Tibial nerve (tissue), 4 donors: ENCODE results near the gene MRPS22. TPM values are rescaled to one million over a fixed set of nuclear protein-coding genes. Genes with fewer than 3 reads are reported as not detected.
"Not testable (repeated sequence)": the region's sequence is repeated elsewhere in the genome, so short reads cannot be mapped to it uniquely, and the experiment has no call there.

ENCODE experiments used
- DNase-seq, 2 donors: peaks; one replicate each; pipeline ENCODE4 v3.0.0-alpha.2; 2019; ENCODE audit warnings: low spot score in 2 of 2
- H3K27ac ChIP-seq, 4 donors: fragments of 200-600 bp; sonication (generic) in 3 of 4; one replicate each; pipeline ENCODE4 v1.5.1; 2017 to 2019; ENCODE audit warnings: mild to moderate bottlenecking in 1 of 4
- H3K27me3 ChIP-seq, 2 donors: fragments of 200-600 bp; sonication (generic) in 1 of 2; one replicate each; pipeline versions ENCODE4 v1.5.1 to v1.6.0; 2017 to 2019
- H3K36me3 ChIP-seq, 3 donors: fragments of 200-600 bp; sonication (generic); one replicate each; pipeline ENCODE4 v1.5.1; 2018 to 2019
- H3K4me1 ChIP-seq, 4 donors: fragments of 200-600 bp; sonication (generic) in 3 of 4; one replicate each; pipeline ENCODE4 v1.5.1; 2017 to 2019
- H3K4me3 ChIP-seq, 4 donors: fragments of 200-600 bp; sonication (generic) in 3 of 4; one replicate each; pipeline ENCODE4 v1.5.1; 2017 to 2019; ENCODE audit warnings: mild to moderate bottlenecking in 1 of 4, moderate library complexity in 1 of 4
- H3K9me3 ChIP-seq, 4 donors: fragments of 200-600 bp; sonication (generic) in 3 of 4; one replicate each; pipeline ENCODE4 v1.5.1; 2017 to 2019
- CTCF ChIP-seq, 5 experiments: fragments of 200-600 bp in 3 of 5; fragments of 450-650 bp in 2 of 5; sonication (generic) in 3 of 5; IDR thresholded peaks; one replicate each; pipeline ENCODE4 v1.5.1; 2016 to 2019; ENCODE audit warnings: antibody characterized with exemption in 5 of 5, mild to moderate bottlenecking in 3 of 5, moderate library complexity in 2 of 5
- EP300 ChIP-seq, 2 donors: sonication (generic); formaldehyde crosslinking; IDR thresholded peaks; one replicate each; pipeline ENCODE4 v1.6.1; 2017; ENCODE audit warnings: antibody characterized with exemption in 2 of 2, mild to moderate bottlenecking in 1 of 2
- POLR2A ChIP-seq, 2 donors: fragments of 450-650 bp; IDR thresholded peaks; one replicate each; pipeline ENCODE4 v1.6.1; 2017; ENCODE audit warnings: antibody characterized with exemption in 2 of 2, mild to moderate bottlenecking in 2 of 2, moderate library complexity in 2 of 2
- WGBS, 2 donors: methylation state at CpG; one replicate each; pipeline ENCODE4 v1.1.5; 2018; 5-methylcytosine and 5-hydroxymethylcytosine counted together
- small RNA-seq: library from RNA; depleted of rRNA; stranded (forward); fragments of <200 nt; gene quantifications from one replicate; pipeline ENCODE3, GENCODE V24; 2016
- total RNA-seq, 4 donors: library from RNA; depleted of rRNA; stranded (reverse); fragments of >200 nt; gene quantifications; one replicate each; pipeline ENCODE4 v1.1.0, GENCODE V29; 2016

The MRPS22 gene
- total RNA-seq, 4 donors from 2014 or later, result 37.7 to 50.7 (median 46.4) TPM

- WGBS, 2 donors, result 3% methylated on average over 25 of the region's 25 CpGs
- Histone ChIP-seq H3K9me3 (no peaks in the 10 kb centered on the region), H3K4me1 (peaks cover 0 to 69% (median 36%) of the 10 kb centered on the region in 4 donors), H3K36me3 (no peaks in the 10 kb centered on the region), H3K4me3 (peak overlapping the region; percentile 73 to 96 (median 80)), H3K27me3 (no peaks in the 10 kb centered on the region), H3K27ac (peak overlapping the region; percentile 63 to 97 (median 93))
- TF ChIP-seq EP300 (IDR thresholded peaks at IDR 0.05) (no peak), POLR2A (IDR thresholded peaks at IDR 0.05) (no peak), CTCF (IDR thresholded peaks at IDR 0.05) (no peak)
- no peak for DNase-seq
Observed at GRCh38 chr3:139388821-139389551, 45.2 kb downstream of the MRPS22 start.

GRCh38 chr3:139389552-139390368 lies 45.9 kb downstream of the MRPS22 start, which contains the start of gene COPB2:
COPB2 (minus strand) TSS chr3:139389647; CDS start chr3:139389550, 97 bp downstream.
- Histone ChIP-seq H3K9me3 (no peaks in the 10 kb centered on the region), H3K36me3 (no peaks in the 10 kb centered on the region), H3K4me1 (peaks cover 0 to 63% (median 35%) of the 10 kb centered on the region in 4 donors), H3K27me3 (no peaks in the 10 kb centered on the region), H3K4me3 (peak within 1 kb of the TSS; percentile 73 to 96 (median 80)), H3K27ac (peak within 1 kb of the TSS; percentile 63 to 97 (median 93))
- peak; percentile 99 for DNase-seq
- WGBS, 2 donors, result 0 to 1% methylated on average over 40 to 51 of the region's 52 CpGs
- TF ChIP-seq POLR2A (IDR thresholded peaks at IDR 0.05), result peak; percentile 64 to 75
- TF ChIP-seq EP300 (IDR thresholded peaks at IDR 0.05), result peak; percentile 96 to 97
- TF ChIP-seq CTCF (IDR thresholded peaks at IDR 0.05), result peak in 2 of 5 experiments; percentile 16 to 38

- Histone ChIP-seq H3K9me3 (no peaks in the 10 kb centered on the region), H3K27ac (no peak overlapping the region), H3K36me3 (no peaks in the 10 kb centered on the region), H3K4me1 (peaks cover 0 to 24% (median 8%) of the 10 kb centered on the region in 4 donors), H3K27me3 (no peaks in the 10 kb centered on the region), H3K4me3 (no peak overlapping the region)
- DNase-seq, result no peak
- TF ChIP-seq EP300 (IDR thresholded peaks at IDR 0.05) (no peak), POLR2A (IDR thresholded peaks at IDR 0.05) (no peak), CTCF (IDR thresholded peaks at IDR 0.05) (no peak)
Observed at GRCh38 chr3:139394116-139394515, 50.3 kb downstream of the MRPS22 start.

- no peak for DNase-seq
- TF ChIP-seq CTCF (IDR thresholded peaks at IDR 0.05), result no peak
- TF ChIP-seq EP300 (IDR thresholded peaks at IDR 0.05), result no peak
- no peak for TF ChIP-seq POLR2A (IDR thresholded peaks at IDR 0.05)
- WGBS, 2 donors, result 85 to 90% methylated on average over 3 of the region's 3 CpGs
- H3K9me3 ChIP-seq, result peaks cover 0 to 9% (median under 1%) of the 10 kb centered on the region in 4 donors
- H3K27me3 ChIP-seq, result no peaks in the 10 kb centered on the region
- H3K4me1 ChIP-seq, result peaks cover 0 to 8% (median 0%) of the 10 kb centered on the region in 4 donors
- no peaks in the 10 kb centered on the region for H3K36me3 ChIP-seq
- H3K27ac ChIP-seq, result no peak overlapping the region
- no peak overlapping the region for H3K4me3 ChIP-seq
Observed at GRCh38 chr3:139396707-139397106, 52.9 kb downstream of the MRPS22 start.

GRCh38 chr3:139401155-139401554 lies 57.3 kb downstream of the MRPS22 start:
- DNase-seq, H3K4me3 ChIP-seq, H3K27me3 ChIP-seq, H3K4me1 ChIP-seq, H3K27ac ChIP-seq: not testable (repeated sequence)
- Histone ChIP-seq H3K36me3 (peaks cover 0 to 11% (median 0%) of the 10 kb centered on the region in 3 donors), H3K9me3 (peaks cover 0 to 46% (median 13%) of the 10 kb centered on the region in 4 donors)
- WGBS, 2 donors, result 85% methylated on average over 2 of the region's 2 CpGs

Small RNA genes lying within 50 kb of the gene (small RNA-seq; reads per million reads assigned to genes)
- gene RF00026, result not detected

Other genes with a start within 250 kb of the MRPS22 start
- gene COPB2, start 45.6 kb downstream of the MRPS22 start, total RNA-seq, result 10 to 100 TPM; 59.1 to 72.4 (median 66.0) TPM
- gene RBP2, start 132.5 kb downstream of the MRPS22 start, total RNA-seq, result not detected
- 1 to 10 TPM; 3.3 to 5.9 (median 4.8) TPM for gene RBP1, start 195.7 kb downstream of the MRPS22 start, total RNA-seq